Muscle of back (tissue), 11 donors: ENCODE measurements around the gene SPSB4. TPM values are rescaled to one million over a fixed set of nuclear protein-coding genes. Genes with fewer than 3 reads are reported as not detected.

Experiments
- DNase-seq, 3 donors: peaks; one replicate each; pipeline versions ENCODE4 v3.0.0 to v3.0.0-alpha.2; 2013
- polyA plus RNA-seq, 10 donors: library from polyadenylated mRNA; unstranded; fragments of 120-200 nt; gene quantifications; one replicate each; pipeline ENCODE4 v1.2.1, GENCODE V29; 2013; ENCODE audit not compliant: insufficient read length in 10 of 10

Gene SPSB4
- polyA plus RNA-seq, 10 donors: 18.0 to 26.1 (median 23.1) TPM

- no peak for DNase-seq
Measured at GRCh38 chr3:141092663-141093062, 41.5 kb downstream of the SPSB4 start.

DNA sequence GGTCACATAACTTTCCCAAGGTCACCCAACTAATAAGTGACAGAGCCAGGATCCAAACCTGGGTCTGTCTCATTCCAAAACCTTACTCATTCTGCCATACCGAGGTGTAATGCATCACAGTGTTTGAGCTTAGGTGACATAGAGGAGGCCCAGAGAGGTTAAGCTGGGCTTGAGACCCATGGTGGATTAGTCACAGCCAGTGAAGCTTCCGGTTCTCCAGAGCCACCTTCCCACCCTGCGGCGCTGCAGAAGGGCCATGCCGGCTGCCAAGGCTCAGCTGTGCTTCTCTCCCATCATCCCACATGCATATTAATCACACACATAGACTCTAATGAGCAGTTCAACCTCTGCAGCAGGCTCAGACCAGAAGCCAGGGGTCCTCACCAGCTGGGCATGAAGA lies 42.2 kb downstream of the SPSB4 start:
- peak in 1 of 3 donors; percentile 45 for DNase-seq

DNA sequence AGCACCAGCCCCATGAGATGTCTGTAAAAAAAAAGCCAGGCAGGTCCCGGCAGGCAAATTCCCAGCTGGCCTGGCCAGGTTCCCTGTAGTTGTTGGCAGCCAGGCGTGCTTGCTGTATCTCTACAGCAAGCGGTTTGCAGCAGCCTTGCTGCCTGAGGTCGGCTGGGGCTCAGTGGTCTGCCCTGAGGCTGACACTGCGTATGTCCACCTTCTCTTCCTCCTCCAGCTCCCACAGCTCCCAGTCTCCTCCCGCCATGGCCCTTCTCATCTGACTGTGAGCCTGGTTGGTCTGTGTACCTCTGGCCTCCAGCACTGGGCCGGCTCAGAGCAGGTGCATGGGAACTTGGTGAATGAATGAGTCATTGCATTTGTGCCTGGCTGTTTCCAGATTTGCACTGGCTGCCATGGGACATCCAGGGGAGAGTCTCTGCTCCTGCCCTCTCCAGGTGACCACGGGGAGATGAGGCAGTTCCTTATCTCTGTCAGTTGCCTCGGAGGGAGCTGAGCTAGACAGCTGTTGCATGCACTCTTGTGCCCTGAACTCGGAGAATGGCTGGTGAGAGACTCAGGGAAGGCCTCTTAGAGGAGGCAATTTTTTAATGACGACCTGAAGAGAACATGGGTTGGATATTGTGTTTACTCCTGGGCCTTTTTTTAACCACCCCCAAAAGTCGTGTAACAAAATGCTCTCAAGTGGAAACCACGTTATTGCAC lies 43.0 kb downstream of the SPSB4 start:
- peak in 2 of 3 donors; percentile 54 to 81 for DNase-seq

GRCh38 chr3:141094790-141095545 lies 43.8 kb downstream of the SPSB4 start:
- peak; percentile 95 to 99 (median 97) for DNase-seq

- no peak for DNase-seq
Measured at GRCh38 chr3:141095546-141095937, 44.4 kb downstream of the SPSB4 start.

- peak in 1 of 3 donors; percentile 46 for DNase-seq
Measured at GRCh38 chr3:141096164-141096563, 45.0 kb downstream of the SPSB4 start.

GRCh38 chr3:141096981-141097380 lies 45.8 kb downstream of the SPSB4 start:
- no peak for DNase-seq

- DNase-seq: no peak
Measured at GRCh38 chr3:141100112-141100511, 49.0 kb downstream of the SPSB4 start.

GRCh38 chr3:141100531-141101320 lies 49.6 kb downstream of the SPSB4 start:
- no peak for DNase-seq

DNA sequence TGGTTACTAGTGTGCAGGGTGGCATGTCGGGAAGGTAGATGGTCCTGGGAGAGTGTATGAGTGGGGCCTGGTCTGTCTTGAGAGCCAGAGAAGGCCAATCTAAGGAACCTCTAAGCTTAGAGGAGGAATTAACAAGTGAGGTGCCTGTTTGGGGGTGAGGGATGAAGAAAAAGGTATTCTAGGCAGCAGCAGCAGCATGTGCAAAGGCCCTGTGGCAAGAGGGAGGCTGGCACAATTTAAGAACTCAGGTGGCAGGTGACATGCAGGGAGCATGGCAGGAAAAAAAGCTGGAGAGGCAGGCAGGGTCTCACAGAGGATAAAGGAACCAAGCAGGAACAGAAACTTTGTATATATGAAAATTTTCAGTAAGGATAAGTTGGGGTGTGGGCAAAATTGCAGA lies 51.2 kb downstream of the SPSB4 start:
- DNase-seq: no peak

DNA sequence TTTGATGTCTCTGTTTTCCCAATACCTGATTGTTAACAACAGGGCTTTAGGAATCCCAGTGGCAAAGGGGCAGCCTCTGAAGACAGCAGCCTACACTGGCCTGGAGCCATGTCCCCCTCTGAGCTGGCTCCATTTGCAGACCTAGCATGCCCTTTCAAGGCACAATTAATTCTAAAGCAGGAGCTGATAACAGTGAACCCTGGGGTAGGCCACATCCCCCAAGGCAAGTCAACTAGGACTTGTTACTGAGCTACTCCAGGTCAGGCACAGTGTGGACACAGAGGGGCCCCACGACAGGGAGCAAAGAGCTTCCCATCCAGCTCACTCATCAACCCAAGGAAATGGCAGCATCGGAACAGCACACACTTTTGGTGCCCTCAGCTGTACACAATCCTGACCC lies 51.9 kb downstream of the SPSB4 start:
- DNase-seq: no peak

- DNase-seq: no peak
Measured at GRCh38 chr3:141103503-141103902, 52.4 kb downstream of the SPSB4 start.

DNA sequence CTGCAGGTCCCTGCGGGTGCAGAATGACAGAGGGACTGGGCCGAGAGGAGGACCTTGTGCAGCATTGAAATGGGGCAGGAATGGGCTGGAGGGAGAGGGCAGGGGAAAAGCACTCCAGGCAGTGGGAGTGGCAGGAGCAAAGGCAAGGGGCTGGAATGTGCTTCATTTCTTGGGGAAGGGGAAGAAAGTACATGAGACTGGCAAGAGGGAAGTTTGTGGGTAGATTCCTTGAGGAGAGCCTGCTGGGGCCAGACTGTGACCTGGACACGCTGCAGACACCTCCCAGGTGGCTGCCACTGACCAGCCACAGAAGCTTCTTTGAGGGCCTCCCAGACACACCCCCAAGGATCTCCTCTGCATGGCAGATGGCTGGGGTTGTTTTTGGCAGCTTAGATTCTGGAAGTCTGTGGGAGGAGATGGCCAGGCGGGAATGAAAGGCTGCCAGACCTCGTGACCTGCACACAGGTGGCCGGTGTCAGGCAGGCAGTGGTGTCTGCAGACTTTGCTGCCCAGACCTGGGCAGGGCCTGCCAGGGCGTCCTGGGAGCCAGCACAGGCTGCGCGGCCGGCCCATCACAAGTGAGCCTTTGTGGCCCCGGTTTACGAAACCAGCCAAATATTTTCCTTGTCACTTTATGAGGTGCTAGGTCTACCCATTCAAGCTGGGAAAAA lies 53.1 kb downstream of the SPSB4 start:
- peak in 1 of 3 donors; percentile 63 for DNase-seq

GRCh38 chr3:141105828-141106628 lies 54.9 kb downstream of the SPSB4 start:
- peak in 2 of 3 donors; percentile 90 to 92 for DNase-seq

GRCh38 chr3:141106842-141107241 lies 55.7 kb downstream of the SPSB4 start:
- DNase-seq: no peak

DNA sequence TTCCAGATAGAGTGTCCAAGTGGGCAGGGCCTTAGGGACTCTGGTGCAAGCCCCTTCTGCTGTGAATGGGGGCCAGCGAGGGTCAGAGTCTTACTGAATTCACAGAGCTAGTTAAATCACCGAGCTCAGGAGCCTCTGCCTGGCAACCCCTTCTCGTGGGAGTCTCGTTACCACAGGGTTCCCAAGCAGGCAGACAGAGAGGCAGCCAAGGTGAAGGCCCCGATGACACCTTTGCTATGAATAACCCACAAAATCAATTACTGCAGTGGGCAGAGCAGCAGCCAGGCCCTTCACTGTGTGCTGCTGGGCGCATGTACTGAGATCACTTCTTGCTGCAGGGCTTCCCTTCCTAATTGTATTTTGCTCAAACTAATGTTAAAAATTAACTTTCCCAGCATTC lies 56.9 kb downstream of the SPSB4 start:
- DNase-seq: no peak

DNA sequence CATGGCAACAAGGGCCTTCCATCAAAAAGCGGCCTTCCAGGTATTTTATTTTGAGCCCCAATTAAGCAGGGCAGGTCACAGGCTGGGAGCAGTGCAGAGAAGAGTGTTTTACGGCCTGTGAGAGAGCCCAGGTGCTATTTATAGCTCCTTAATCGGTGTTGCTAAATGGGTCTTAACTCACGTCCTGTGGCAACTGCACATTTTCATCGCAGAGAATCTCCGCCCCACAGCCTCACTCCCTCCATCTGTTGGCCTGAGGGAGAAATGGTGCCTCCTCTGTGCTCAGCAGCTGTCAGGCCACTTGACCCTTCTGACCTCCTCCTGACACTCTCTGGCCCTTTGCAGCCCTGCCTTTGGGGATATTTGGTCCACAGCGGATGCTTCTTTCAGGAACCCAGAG lies 58.6 kb downstream of the SPSB4 start:
- peak in 1 of 3 donors; percentile 55 for DNase-seq

- DNase-seq: no peak
Measured at GRCh38 chr3:141110322-141110721, 59.2 kb downstream of the SPSB4 start.

DNA sequence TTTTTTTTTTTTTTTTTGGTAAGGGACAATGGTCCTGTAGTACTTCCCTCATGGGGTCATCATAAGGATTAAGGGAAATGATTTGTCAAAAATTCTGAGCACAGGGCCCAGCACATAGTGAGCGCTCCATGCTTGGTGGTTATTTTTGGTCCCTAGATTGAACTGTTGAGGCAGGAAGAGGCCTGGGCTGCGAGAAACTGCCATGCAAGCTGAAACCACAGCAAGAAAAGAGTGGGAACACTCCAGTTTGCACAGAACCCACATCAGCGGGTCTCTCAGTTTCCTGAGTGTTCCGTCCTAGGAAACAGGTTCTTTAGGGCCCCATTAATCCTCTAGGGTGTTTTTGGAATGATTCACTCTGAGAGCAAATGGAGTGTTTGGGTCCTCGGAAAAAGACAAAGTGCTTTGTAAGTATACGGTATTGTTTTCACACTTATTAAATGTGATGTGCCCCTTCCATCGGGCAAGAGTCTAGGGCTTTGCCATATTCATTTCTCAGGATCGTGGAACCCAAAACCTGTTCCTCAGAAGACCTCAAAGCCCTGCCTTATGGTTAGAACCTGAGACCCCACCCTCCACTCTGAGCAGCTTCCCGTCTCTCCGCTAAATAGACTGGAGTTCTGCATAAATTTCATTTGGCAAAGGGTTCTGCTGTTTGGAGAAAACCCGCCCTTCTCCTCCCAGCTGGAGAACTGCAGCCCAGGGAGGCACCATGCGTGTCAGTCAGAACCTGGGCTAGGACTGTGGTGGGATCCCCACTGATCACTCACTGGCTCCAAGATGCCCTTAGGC lies 60.4 kb downstream of the SPSB4 start:
- DNase-seq: no peak

GRCh38 chr3:141112686-141113297 lies 61.6 kb downstream of the SPSB4 start:
- DNase-seq: peak in 1 of 3 donors; percentile 53
